OCI-LY3 (cell line): ENCODE data around the gene CLCN4.

ENCODE experiments used
- EZH2phosphoT487 ChIP-seq: fragments of 200-600 bp; shearing (Covaris generic); IDR thresholded peaks from 2 replicates; pipeline ENCODE4 v1.6.1; 2018; ENCODE audit warnings: antibody characterized with exemption, mixed run types, low read depth
- TF ChIP-seq, protein P1 (sequence below): fragments of 200-600, 300-600 bp; sonication (generic); IDR thresholded peaks from 2 replicates; pipeline ENCODE4 v1.5.1; 2014; ENCODE audit warnings: antibody characterized with exemption, low read length, low read depth

DNA sequence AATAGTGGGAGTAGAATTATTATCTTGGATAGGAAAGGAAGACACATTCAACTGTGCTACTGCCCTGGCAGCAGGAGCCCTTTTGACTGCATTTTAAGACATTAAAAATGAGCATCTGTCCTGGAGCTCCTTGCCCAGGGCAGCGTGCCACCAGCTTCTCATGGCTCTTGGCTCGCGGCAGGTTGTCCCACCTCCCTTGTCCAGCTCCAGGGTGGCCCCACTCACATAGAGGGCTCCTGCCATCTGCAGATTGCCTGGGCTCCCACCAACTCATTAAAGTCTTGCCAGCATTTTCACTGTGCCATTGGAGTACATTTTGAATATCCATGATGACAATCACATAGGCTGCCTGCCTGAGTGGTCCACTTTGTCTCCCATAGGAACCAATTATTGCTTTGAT, 27.0 kb downstream of the CLCN4 start:
- TF ChIP-seq, protein P1, sequence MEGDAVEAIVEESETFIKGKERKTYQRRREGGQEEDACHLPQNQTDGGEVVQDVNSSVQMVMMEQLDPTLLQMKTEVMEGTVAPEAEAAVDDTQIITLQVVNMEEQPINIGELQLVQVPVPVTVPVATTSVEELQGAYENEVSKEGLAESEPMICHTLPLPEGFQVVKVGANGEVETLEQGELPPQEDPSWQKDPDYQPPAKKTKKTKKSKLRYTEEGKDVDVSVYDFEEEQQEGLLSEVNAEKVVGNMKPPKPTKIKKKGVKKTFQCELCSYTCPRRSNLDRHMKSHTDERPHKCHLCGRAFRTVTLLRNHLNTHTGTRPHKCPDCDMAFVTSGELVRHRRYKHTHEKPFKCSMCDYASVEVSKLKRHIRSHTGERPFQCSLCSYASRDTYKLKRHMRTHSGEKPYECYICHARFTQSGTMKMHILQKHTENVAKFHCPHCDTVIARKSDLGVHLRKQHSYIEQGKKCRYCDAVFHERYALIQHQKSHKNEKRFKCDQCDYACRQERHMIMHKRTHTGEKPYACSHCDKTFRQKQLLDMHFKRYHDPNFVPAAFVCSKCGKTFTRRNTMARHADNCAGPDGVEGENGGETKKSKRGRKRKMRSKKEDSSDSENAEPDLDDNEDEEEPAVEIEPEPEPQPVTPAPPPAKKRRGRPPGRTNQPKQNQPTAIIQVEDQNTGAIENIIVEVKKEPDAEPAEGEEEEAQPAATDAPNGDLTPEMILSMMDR = no peak
- no peak for TF ChIP-seq EZH2phosphoT487
